GM19452 (cell line): ENCODE results near the gene SSNA1.

Source experiments
- ATAC-seq: cut with Tn5 transposase; IDR thresholded peaks from one replicate; pipeline ENCODE4 v1.9.1; 2021; ENCODE audit not compliant: unreplicated experiment

Gene SSNA1

GRCh38 chr9:137182836-137183235, 5.6 kb upstream of the SSNA1 start:
- no peak for ATAC-seq

GRCh38 chr9:137183980-137184595, 4.4 kb upstream of the SSNA1 start:
- ATAC-seq, result no peak

GRCh38 chr9:137184881-137185660, 3.4 kb upstream of the SSNA1 start:
- no peak for ATAC-seq

GRCh38 chr9:137185921-137186320, 2.6 kb upstream of the SSNA1 start:
- no peak for ATAC-seq

GRCh38 chr9:137186385-137186784, 2.1 kb upstream of the SSNA1 start:
- no peak for ATAC-seq

- ATAC-seq, result no peak
Measured at GRCh38 chr9:137187386-137187785, 1.1 kb upstream of the SSNA1 start.

GRCh38 chr9:137188086-137188489, 388 bp upstream of the SSNA1 start:
- ATAC-seq, result peak; percentile 5

GRCh38 chr9:137189297-137190295, 1.1 kb downstream of the SSNA1 start:
- no peak for ATAC-seq

GRCh38 chr9:137190315-137190856, 1.9 kb downstream of the SSNA1 start:
- no peak for ATAC-seq

- no peak for ATAC-seq
Measured at GRCh38 chr9:137191245-137191644, 2.8 kb downstream of the SSNA1 start.

GRCh38 chr9:137191691-137192447, 3.4 kb downstream of the SSNA1 start:
- no peak for ATAC-seq

- no peak for ATAC-seq
Measured at GRCh38 chr9:137192448-137192780, 3.9 kb downstream of the SSNA1 start.

- ATAC-seq, result no peak
Measured at GRCh38 chr9:137192859-137193258, 4.4 kb downstream of the SSNA1 start.

GRCh38 chr9:137193771-137194170, 5.3 kb downstream of the SSNA1 start:
- no peak for ATAC-seq

GRCh38 chr9:137194388-137194787, 5.9 kb downstream of the SSNA1 start:
- ATAC-seq, result no peak

GRCh38 chr9:137194909-137195308, 6.4 kb downstream of the SSNA1 start:
- no peak for ATAC-seq

GRCh38 chr9:137195525-137196220, 7.2 kb downstream of the SSNA1 start:
- ATAC-seq, result no peak

- ATAC-seq, result no peak
Measured at GRCh38 chr9:137198051-137198901, 9.8 kb downstream of the SSNA1 start.

GRCh38 chr9:137198902-137199283, 10.4 kb downstream of the SSNA1 start:
- no peak for ATAC-seq
